Fibroblast of the aortic adventitia (primary cell): ENCODE measurements around the gene PIK3C2B. TPM values are rescaled to one million over a fixed set of nuclear protein-coding genes. Genes with fewer than 3 reads are reported as not detected.

ENCODE experiments used
- DNase-seq: peaks from one replicate; pipeline ENCODE4 v3.0.0-alpha.2; 2010; ENCODE audit warnings: low read depth
- H3K4me3 ChIP-seq: 2 replicates; pipeline ENCODE4 v1.5.1; 2011; ENCODE audit warnings: low read depth, mild to moderate bottlenecking, control low read depth, low read length, moderate library complexity
- CTCF ChIP-seq: IDR thresholded peaks from 2 replicates; pipeline ENCODE4 v1.5.1; 2011; ENCODE audit warnings: mild to moderate bottlenecking, low read length, control low read depth, inconsistent platforms; ENCODE audit not compliant: insufficient read depth
- total RNA-seq: library from RNA; depleted of rRNA; stranded (reverse); fragments of >200 nt; gene quantifications from 2 replicates; pipeline ENCODE4 v1.2.3, GENCODE V29; 2012; ENCODE audit warnings: low replicate concordance

PIK3C2B gene
- total RNA-seq, 1 donor: 4.5 TPM

- no peak overlapping the region for H3K4me3 ChIP-seq
- no peak for TF ChIP-seq CTCF
- no peak for DNase-seq
These were observed 5.2 kb upstream of the PIK3C2B start for GRCh38 chr1:204499511-204500468.

GRCh38 chr1:204498981-204499380 lies 4.4 kb upstream of the PIK3C2B start:
- no peak for DNase-seq
- no peak for TF ChIP-seq CTCF
- no peak overlapping the region for H3K4me3 ChIP-seq

GRCh38 chr1:204495777-204496176 lies 1.2 kb upstream of the PIK3C2B start:
- no peak for DNase-seq
- no peak overlapping the region for H3K4me3 ChIP-seq
- TF ChIP-seq CTCF: no peak

- no peak for DNase-seq
- H3K4me3 ChIP-seq: peak overlapping the region; percentile 81
- TF ChIP-seq CTCF: no peak
These were observed 611 bp upstream of the PIK3C2B start for GRCh38 chr1:204495078-204495753.

- no peak for DNase-seq
- no peak for TF ChIP-seq CTCF
- H3K4me3 ChIP-seq: peak overlapping the region; percentile 81
These were observed 673 bp downstream of the PIK3C2B start for GRCh38 chr1:204493984-204494280.

GRCh38 chr1:204493145-204493983 lies 1.2 kb downstream of the PIK3C2B start:
- no peak for TF ChIP-seq CTCF
- peak; percentile 93 for DNase-seq
- peak overlapping the region; percentile 81 for H3K4me3 ChIP-seq
